GM23338 (cell line): ENCODE results near the gene PRSS23. TPM values are rescaled to one million over a fixed set of nuclear protein-coding genes. Genes with fewer than 3 reads are reported as not detected.

Experiments used
- ATAC-seq: fragments of 200-7000 bp; cut with Tn5 transposase; 3 replicates; pipeline ENCODE4 v1.9.1; 2020
- DNase-seq: peaks from one replicate; pipeline ENCODE4 v3.0.0-alpha.2; 2015; ENCODE audit warnings: low spot score
- H2AFZ ChIP-seq: fragments of 200-600 bp; sonication (generic); 2 replicates; pipeline ENCODE4 v1.8.0; 2016; ENCODE audit warnings: antibody characterized with exemption, mild to moderate bottlenecking, moderate library complexity
- H3F3A ChIP-seq: fragments of 200-600 bp; sonication (generic); replicated peaks from 2 replicates; pipeline ENCODE4 v1.8.0; 2017; ENCODE audit warnings: antibody characterized with exemption, mixed run types, low read depth
- H3K27ac ChIP-seq: fragments of 200-600 bp; sonication (generic); 2 replicates; pipeline ENCODE4 v1.6.1; 2016; ENCODE audit warnings: low read depth
- H3K27me3 ChIP-seq: fragments of 200-600 bp; sonication (generic); 2 replicates; pipeline ENCODE4 v1.8.0; 2016; ENCODE audit warnings: mild to moderate bottlenecking, mixed run types, moderate library complexity; ENCODE audit not compliant: insufficient read depth
- H3K36me3 ChIP-seq: fragments of 200-600 bp; sonication (generic); 2 replicates; pipeline ENCODE4 v1.8.0; 2016; ENCODE audit warnings: mild to moderate bottlenecking; ENCODE audit not compliant: insufficient read depth
- H3K4me1 ChIP-seq: fragments of 200-600 bp; sonication (generic); 2 replicates; pipeline ENCODE4 v1.8.0; 2016; ENCODE audit warnings: mild to moderate bottlenecking, moderate library complexity; ENCODE audit not compliant: insufficient read depth
- H3K4me2 ChIP-seq: fragments of 200-600 bp; sonication (generic); 2 replicates; pipeline ENCODE4 v1.7.1; 2017; ENCODE audit warnings: mixed run types
- H3K4me3 ChIP-seq: fragments of 200-600 bp; sonication (generic); 2 replicates; pipeline ENCODE4 v1.6.1; 2016; ENCODE audit warnings: mixed run types
- H3K79me2 ChIP-seq: fragments of 200-600 bp; sonication (generic); replicated peaks from 2 replicates; pipeline ENCODE4 v1.8.0; 2017; ENCODE audit warnings: mild to moderate bottlenecking; ENCODE audit not compliant: insufficient read depth
- H3K9me2 ChIP-seq: fragments of 200-600 bp; sonication (generic); 2 replicates; pipeline ENCODE4 v1.8.0; 2017; ENCODE audit not compliant: insufficient read depth
- H4K20me1 ChIP-seq: fragments of 200-600 bp; sonication (generic); replicated peaks from 2 replicates; pipeline ENCODE4 v1.8.0; 2017; ENCODE audit warnings: mild to moderate bottlenecking; ENCODE audit not compliant: insufficient read depth
- H3K27ac Mint-ChIP-seq: 2 replicates; pipeline ENCODE4 v1.8.0; 2020; ENCODE audit warnings: inconsistent platforms, mild to moderate bottlenecking, moderate library complexity, mixed read lengths
- H3K27me3 Mint-ChIP-seq: 3 replicates; pipeline ENCODE4 v1.8.0; 2022; ENCODE audit warnings: low read depth, mild to moderate bottlenecking, moderate library complexity, mixed read lengths, inconsistent platforms; ENCODE audit not compliant: insufficient read depth, poor library complexity
- H3K36me3 Mint-ChIP-seq: 3 replicates; pipeline ENCODE4 v1.8.0; 2021; ENCODE audit warnings: low read depth, mild to moderate bottlenecking, inconsistent platforms, moderate library complexity, mixed read lengths
- H3K4me1 Mint-ChIP-seq: 3 replicates; pipeline ENCODE4 v1.8.0; 2020; ENCODE audit warnings: mild to moderate bottlenecking, inconsistent platforms, mixed read lengths
- H3K4me3 Mint-ChIP-seq: 3 replicates; pipeline ENCODE4 v1.8.0; 2021; ENCODE audit warnings: moderate library complexity, mild to moderate bottlenecking, inconsistent platforms, mixed read lengths
- H3K9me3 Mint-ChIP-seq: 3 replicates; pipeline ENCODE4 v1.8.0; 2020; ENCODE audit warnings: moderate library complexity, mild to moderate bottlenecking, inconsistent platforms, mixed read lengths
- CTCF ChIP-seq, 2 experiments: fragments of 200-600 bp in 1 of 2; sonication (generic) in 1 of 2; conservative IDR thresholded peaks; 2 replicates each; pipeline versions ENCODE4 v1.5.1 to v1.6.1; 2016 to 2017; ENCODE audit warnings: antibody characterized with exemption in 2 of 2, low read depth in 2 of 2, mild to moderate bottlenecking in 2 of 2, moderate library complexity in 1 of 2
- STAT1 ChIP-seq: IDR thresholded peaks from one replicate; pipeline ENCODE4 v1.6.1; 2016; ENCODE audit warnings: antibody characterized with exemption; ENCODE audit not compliant: unreplicated experiment
- ZNF114 ChIP-seq: fragments of 250-450 bp; sonication (Bioruptor Pico); IDR thresholded peaks from 2 replicates; pipeline ENCODE4 v1.5.0; 2020; ENCODE audit warnings: mild to moderate bottlenecking, moderate library complexity
- ZNF462 ChIP-seq: fragments of 250-450 bp; sonication (Bioruptor Pico); IDR thresholded peaks from 2 replicates; pipeline ENCODE4 v1.5.0; 2020; ENCODE audit warnings: mild to moderate bottlenecking, moderate library complexity
- polyA plus RNA-seq: library from polyadenylated mRNA; unstranded; fragments of >200 nt; fragmentation: Nextera tagmentation; extraction: Ambion mirVana; gene quantifications from 2 replicates; pipeline ENCODE4 v1.2.1, GENCODE V29; 2016
- total RNA-seq: library from RNA; depleted of rRNA; stranded (reverse); fragments of >200 nt; shearing (Covaris generic); gene quantifications from 2 replicates; pipeline ENCODE4 v1.2.3, GENCODE V29; 2014

The PRSS23 gene
- total and polyA plus RNA-seq, 2 experiments from 2014 or later = 3.9 to 4.7 TPM

GRCh38 chr11:86811637-86812321 is 11.4 kb downstream of the PRSS23 start:
- 0 out of 2 replicates have a peak overlapping the region, but pooled peaks have one; percentile 18 for H3K4me2 ChIP-seq
- H3K79me2 ChIP-seq = no peaks in the 10 kb centered on the region
- Mint-ChIP-seq H3K9me3 (no peaks in the 10 kb centered on the region), H3K27me3 (peaks cover 3% of the 10 kb centered on the region), H3K4me1 (peaks cover 15% of the 10 kb centered on the region), H3K36me3 (no peaks in the 10 kb centered on the region), H3K4me3 (no peak overlapping the region), H3K27ac (no peak overlapping the region)
- H2AFZ ChIP-seq = peak overlapping the region; percentile 8; the same call in 1 of the 2 replicates
- no peaks in the 10 kb centered on the region for H3K9me2 ChIP-seq
- TF ChIP-seq ZNF114 (CRISPR knock-in tag) (no peak), ZNF462 (CRISPR knock-in tag) (peak; percentile 53; the same call in 1 of the 2 replicates)
- no peaks in the 10 kb centered on the region for H3K36me3 ChIP-seq
- peaks cover 15% of the 10 kb centered on the region for H3K4me1 ChIP-seq
- no peak overlapping the region for H3K27ac ChIP-seq
- ATAC-seq (peak; percentile 85), DNase-seq (peak; percentile 54)
- H3K27me3 ChIP-seq = no peaks in the 10 kb centered on the region
- H4K20me1 ChIP-seq = no peaks in the 10 kb centered on the region
- no peaks in the 10 kb centered on the region for H3F3A ChIP-seq
- no peak overlapping the region for H3K4me3 ChIP-seq

GRCh38 chr11:86812322-86812670 is 12.0 kb downstream of the PRSS23 start:
- Histone ChIP-seq H3K36me3 (no peaks in the 10 kb centered on the region), H3K79me2 (no peaks in the 10 kb centered on the region), H3F3A (no peaks in the 10 kb centered on the region), H3K4me1 (peaks cover 15% of the 10 kb centered on the region), H3K27me3 (no peaks in the 10 kb centered on the region), H3K27ac (no peak overlapping the region), H3K9me2 (no peaks in the 10 kb centered on the region), H2AFZ (peak overlapping the region; percentile 8; the same call in 1 of the 2 replicates), H4K20me1 (no peaks in the 10 kb centered on the region), H3K4me3 (no peak overlapping the region), H3K4me2 (no peak overlapping the region)
- peaks cover 15% of the 10 kb centered on the region for H3K4me1 Mint-ChIP-seq
- no peak for DNase-seq
- H3K27me3 Mint-ChIP-seq = peaks cover 3% of the 10 kb centered on the region
- H3K4me3 Mint-ChIP-seq = no peak overlapping the region
- no peaks in the 10 kb centered on the region for H3K9me3 Mint-ChIP-seq
- no peak overlapping the region for H3K27ac Mint-ChIP-seq
- H3K36me3 Mint-ChIP-seq = no peaks in the 10 kb centered on the region
- TF ChIP-seq STAT1 (no peak), CTCF (conservative IDR thresholded peaks at IDR 0.05; ENCODE audit: low read depth in 2 of 2) (peak in 1 of 2 experiments; percentile 7; a peak in 1 of 4 replicates)
- no peak for ATAC-seq
